GM18870 (cell line): ENCODE results near the gene DNAJC10.
"Not testable (repeated sequence)": the region's sequence is repeated elsewhere in the genome, so short reads cannot be mapped to it uniquely, and the experiment has no call there.

ENCODE experiments used
- ATAC-seq: cut with Tn5 transposase; IDR thresholded peaks from one replicate; pipeline ENCODE4 v1.9.1; 2021; ENCODE audit warnings: moderate library complexity; ENCODE audit not compliant: unreplicated experiment

Gene DNAJC10

DNA sequence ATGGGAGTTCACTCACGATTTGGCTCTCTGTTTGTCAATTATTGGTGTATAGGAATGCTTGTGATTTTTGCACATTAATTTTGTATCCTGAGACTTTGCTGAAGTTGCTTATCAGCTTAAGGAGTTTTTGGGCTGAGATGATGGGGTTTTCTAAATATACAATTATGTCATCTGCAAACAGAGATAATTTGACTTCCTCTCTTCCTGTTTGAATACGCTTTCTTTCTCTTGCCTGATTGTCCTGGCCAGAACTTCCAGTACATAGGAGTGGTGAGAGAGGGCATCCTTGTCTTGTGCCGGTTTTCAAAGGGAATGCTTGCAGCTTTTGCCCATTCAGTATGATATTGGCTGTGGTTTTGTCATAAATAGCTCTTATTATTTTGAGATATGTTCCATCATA, 66.6 kb downstream of the DNAJC10 start:
- ATAC-seq, result not testable (repeated sequence)

GRCh38 chr2:182784058-182784706, 68.1 kb downstream of the DNAJC10 start:
- ATAC-seq, result no peak

GRCh38 chr2:182784777-182785176, 68.7 kb downstream of the DNAJC10 start:
- ATAC-seq, result no peak

GRCh38 chr2:182792441-182792840, 76.4 kb downstream of the DNAJC10 start:
- ATAC-seq, result no peak

DNA sequence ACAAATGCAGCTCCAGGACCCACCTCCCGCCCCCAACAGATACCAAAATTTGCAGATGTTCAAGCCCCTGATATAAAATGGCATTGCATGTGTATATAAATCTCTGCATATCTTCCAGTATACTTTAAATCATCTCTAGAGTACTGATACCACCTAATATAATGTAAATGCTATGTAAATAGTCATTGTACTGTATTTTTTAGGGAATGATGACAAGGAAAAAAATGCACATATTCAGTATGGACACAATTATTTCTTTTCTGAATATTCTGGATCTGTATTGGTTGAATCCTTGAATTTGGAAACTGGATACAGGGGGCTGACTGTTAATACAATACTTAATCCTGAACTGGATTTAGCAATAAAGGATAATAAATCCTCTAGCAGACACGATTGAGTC, 82.7 kb downstream of the DNAJC10 start:
- no peak for ATAC-seq

DNA sequence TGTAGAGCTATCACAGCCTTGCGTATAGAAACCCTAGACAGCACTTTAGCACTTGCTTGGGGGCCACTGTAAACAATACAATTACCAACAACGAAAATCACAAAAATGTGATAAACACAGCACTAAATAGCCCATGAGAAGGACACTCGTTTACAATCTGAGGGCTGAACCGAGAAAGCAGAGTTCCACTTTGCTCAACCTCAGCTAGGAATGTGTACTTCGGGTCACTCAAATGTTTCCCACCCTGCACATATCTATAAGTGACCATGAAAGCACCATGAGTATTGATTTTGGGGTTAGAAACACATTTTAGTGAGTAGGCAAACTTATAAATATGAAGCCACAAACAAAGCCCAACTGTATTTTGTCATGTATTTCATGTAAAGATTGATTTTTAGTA, 88.1 kb downstream of the DNAJC10 start:
- ATAC-seq, result no peak

- no peak for ATAC-seq
These were observed 91.3 kb downstream of the DNAJC10 start for GRCh38 chr2:182807319-182807718.

GRCh38 chr2:182810087-182810486, 94.0 kb downstream of the DNAJC10 start:
- ATAC-seq, result no peak

DNA sequence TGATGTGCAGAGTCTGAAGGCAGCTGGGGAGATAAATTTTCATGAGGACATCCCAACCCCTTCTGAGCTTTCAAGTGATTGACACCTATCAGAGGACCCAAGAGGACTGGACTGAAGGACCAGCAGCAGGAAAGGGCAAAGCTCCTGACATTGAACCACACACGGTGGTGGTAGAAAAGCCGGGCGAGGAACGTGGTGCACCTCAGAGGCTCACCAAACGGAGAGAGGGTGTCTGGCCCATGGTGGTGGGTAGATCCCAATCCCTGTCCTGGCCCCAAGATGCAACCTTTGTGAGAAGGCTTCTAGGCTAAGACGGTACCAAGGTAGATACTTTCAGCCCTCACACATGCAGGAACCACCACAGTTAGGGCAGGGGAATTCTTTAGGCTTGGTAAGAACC, 98.3 kb downstream of the DNAJC10 start:
- ATAC-seq, result no peak

DNA sequence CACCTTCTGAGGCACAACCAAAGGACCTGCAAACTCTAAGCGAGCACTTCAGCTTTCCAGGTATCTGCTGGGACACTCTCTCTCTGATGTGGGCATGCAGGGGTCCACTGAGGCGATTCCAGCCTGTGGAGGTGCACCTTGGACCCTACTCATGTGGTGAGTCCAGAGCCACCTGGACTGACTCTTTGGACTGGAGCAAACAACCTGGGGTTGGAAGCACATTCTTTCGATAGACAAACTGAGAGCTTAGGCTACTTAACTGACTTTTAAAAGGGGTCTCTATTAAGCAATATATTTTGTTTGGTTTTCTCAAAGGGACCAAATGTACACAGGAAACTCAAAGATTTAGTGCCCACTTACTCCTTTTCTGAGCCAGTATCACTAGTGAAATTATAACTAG, 98.7 kb downstream of the DNAJC10 start:
- ATAC-seq, result no peak

DNA sequence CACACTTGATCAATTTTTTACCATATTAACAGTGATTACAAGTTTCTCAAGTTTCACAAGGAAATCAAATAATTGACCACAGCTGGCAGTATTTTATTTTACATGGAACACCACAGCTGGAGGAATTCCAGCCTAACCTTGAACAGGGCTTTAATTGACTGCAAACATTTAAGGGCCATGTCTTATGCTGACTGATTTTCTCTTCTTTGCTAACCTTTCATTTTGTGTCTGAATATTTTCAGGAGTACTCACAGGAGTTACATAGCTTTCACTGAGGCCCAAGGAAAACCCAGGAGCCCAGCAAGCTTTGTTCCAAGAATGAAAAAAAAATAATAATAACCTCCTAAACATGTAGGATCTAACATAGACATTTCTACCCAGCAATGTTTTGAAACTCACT, 100.8 kb downstream of the DNAJC10 start:
- no peak for ATAC-seq

DNA sequence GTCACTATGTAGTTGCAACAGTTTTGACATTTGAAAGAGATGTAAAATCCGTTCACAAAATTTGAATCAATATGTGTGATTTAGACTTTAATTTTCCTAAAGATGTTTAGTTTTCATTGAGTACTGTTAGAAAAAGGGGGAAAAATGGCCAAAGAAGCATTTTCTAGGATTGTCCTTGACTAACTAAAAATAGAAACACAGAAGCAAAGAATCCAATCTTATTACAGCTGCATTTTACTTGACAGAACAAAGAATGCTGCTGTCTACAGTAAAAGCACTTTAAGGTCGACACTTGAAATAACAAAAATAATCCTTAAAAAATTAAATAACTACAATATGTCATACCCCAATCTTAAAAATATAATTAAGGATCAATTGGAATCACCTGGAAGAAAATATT, 101.5 kb downstream of the DNAJC10 start:
- no peak for ATAC-seq

GRCh38 chr2:182818501-182818900, 102.4 kb downstream of the DNAJC10 start:
- no peak for ATAC-seq

- no peak for ATAC-seq
These were observed 102.9 kb downstream of the DNAJC10 start for GRCh38 chr2:182818925-182819324.

DNA sequence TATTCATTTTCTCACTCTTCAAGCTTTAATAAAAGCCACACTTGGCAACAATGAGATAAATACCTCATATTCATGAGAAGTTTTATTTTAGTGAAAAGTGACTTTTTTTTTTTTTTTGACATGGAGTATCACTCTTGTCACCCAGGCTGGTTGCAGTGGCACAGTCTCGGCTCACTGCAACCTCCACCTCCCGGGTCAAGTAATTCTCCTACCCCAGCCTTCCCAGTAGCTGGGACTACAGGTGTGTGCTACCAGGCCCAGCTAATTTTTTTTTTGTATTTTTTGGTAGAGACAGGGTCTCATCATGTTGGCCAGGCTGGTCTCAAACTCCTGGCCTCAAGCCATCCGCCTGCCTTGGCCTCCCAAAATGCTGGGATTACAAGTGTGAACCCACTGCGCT, 103.4 kb downstream of the DNAJC10 start:
- no peak for ATAC-seq

DNA sequence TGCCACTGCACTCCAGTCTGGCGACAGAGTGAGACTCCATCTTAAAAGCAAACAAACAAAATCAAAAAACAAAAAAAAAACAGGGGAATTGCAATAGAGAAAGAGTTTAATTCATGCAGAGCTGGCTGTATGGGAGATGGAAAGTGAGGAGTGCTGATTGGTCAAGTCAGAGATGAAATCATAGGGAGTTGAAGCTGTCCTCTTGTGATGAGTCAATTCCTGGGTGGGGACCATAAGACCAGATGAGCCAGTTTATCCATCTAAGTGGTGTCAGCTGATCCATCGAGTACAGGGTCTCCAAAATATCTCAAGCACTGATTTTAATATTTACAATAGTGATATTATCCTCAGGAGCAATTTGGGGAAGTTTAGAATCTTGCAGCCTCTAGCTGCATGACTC, 105.1 kb downstream of the DNAJC10 start:
- ATAC-seq, result no peak

GRCh38 chr2:182822733-182823132, 106.7 kb downstream of the DNAJC10 start:
- no peak for ATAC-seq

GRCh38 chr2:182824056-182824766, 108.2 kb downstream of the DNAJC10 start:
- ATAC-seq, result no peak

- ATAC-seq, result no peak
These were observed 108.7 kb downstream of the DNAJC10 start for GRCh38 chr2:182824767-182825158.

DNA sequence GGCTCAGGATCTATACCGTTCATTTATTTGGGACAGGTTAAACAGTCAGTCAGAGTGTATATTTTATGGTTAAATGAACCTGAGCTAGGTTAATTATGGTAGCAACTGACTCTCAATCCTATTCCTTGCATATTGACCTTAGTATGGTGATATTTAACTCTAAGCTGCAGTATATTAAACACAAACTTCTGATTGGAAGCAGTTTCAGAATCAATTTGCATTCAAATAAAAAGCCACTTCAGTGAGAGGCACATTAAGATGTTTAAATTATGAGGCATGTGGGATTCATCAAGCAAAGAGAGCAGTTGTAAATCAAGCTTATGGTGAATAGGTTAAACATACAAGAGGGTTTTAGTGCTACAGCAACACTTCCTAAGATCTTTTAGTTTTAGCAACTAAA, 110.0 kb downstream of the DNAJC10 start:
- no peak for ATAC-seq

DNA sequence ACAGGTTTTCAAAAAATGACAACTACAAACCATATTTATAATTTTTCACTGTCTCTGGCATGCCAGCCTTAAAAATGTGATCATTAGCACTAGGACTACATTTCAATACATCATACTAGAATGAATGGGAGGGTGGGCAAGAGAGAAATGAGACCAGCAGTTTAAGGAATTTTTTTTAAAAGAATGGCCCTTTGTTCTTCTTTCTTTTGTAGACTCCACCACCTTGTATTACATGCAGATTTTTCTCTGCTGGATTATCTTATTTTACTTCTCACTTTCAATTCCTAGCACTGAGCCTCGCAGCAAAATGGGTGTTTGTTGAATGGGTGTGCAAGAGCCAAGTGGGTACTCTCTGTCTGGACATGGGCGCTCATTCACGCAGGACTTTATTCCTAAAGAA, 110.4 kb downstream of the DNAJC10 start:
- ATAC-seq, result no peak

DNA sequence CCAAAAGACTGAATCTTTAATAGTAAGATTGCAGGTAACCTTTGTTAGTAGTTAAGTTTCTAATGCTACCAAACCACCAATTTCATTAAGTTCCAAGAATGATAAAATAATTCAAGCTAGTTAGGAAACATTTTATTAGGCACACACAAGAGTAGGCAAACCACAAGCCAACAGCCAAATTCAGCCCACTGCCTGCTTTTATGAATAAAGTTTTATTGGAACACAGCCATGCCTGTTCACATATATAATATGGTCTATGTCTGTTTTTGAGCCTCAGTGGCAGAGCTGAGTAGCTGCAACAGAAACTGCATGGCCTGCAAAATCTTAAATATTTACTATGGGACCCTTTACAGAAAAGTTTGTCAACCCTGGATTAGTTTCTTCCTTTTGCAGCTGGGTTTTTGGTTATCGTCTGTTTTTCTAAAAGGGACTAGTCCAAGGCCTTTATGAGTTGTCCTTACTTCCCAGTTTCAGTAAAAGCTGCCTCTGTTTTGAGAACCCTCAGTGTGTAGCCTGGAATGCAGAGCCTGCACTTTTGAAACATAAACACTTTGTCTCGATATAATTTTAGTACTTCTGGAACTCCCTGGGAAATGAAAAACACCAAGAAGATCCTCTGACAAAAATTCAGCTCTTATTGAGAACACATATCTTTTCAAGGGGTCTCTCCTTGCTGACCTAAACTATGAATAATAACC, 111.3 kb downstream of the DNAJC10 start:
- ATAC-seq, result no peak
